Cardiac fibroblast (primary cell): ENCODE data around the gene SRC.

Experiments used
- DNase-seq, 2 donors: peaks; one replicate each; pipeline versions ENCODE4 v3.0.0 to v3.0.0-alpha.2; 2010; ENCODE audit warnings: low read depth in 2 of 2
- H3K4me3 ChIP-seq, 2 donors: replicated peaks in 1 of 2; 1 replicate in 1 of 2; 2 replicates in 1 of 2; pipeline ENCODE4 v1.5.1; 2011; ENCODE audit warnings: low read depth in 2 of 2, low read length in 2 of 2, mild to moderate bottlenecking in 2 of 2, moderate library complexity in 1 of 2
- TF ChIP-seq, protein P1 (sequence below): IDR thresholded peaks from one replicate; pipeline ENCODE4 v1.5.1; 2011; ENCODE audit warnings: low read depth, mild to moderate bottlenecking, low read length, inconsistent platforms

Gene SRC

DNA sequence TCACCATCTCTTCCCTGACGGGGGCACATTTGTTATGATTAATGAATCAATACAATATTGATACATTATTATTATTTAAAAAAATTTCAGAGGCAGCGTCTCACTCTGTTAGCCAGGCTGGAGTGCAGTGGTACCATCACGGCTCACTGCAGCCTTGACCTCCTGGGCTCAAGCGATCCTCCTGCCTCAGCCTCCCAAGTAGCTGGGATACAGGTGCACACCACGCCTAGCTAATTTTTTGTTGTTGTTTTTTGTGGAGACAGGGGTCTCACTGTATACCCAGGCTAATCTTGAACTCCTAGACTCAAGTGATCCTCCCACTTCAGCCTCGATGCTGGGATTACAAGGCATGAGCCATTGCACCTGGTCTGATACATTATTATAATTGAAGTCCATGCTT, 4.9 kb upstream of the SRC start:
- no peak for DNase-seq
- no peak overlapping the region for H3K4me3 ChIP-seq
- TF ChIP-seq, protein P1, sequence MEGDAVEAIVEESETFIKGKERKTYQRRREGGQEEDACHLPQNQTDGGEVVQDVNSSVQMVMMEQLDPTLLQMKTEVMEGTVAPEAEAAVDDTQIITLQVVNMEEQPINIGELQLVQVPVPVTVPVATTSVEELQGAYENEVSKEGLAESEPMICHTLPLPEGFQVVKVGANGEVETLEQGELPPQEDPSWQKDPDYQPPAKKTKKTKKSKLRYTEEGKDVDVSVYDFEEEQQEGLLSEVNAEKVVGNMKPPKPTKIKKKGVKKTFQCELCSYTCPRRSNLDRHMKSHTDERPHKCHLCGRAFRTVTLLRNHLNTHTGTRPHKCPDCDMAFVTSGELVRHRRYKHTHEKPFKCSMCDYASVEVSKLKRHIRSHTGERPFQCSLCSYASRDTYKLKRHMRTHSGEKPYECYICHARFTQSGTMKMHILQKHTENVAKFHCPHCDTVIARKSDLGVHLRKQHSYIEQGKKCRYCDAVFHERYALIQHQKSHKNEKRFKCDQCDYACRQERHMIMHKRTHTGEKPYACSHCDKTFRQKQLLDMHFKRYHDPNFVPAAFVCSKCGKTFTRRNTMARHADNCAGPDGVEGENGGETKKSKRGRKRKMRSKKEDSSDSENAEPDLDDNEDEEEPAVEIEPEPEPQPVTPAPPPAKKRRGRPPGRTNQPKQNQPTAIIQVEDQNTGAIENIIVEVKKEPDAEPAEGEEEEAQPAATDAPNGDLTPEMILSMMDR: no peak

DNA sequence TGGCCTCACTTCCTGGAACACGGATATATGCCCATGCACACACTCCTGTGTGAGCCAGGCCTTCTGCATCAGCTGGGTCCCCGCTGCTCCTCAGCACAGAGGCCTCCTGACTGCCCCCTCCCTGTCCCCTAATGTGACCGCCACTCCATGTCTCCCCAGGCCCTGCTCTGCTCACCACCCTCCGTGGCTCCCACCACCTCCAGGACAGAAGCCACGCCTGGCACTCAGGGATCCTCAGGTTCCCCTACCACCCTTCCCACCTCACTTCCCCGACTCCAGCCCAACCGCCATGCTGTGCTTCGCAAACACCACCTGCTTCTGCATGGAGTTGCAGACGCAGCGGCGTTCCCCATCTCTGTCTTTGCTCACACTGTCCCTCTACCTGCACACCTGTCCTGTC, 4.3 kb upstream of the SRC start:
- no peak overlapping the region for H3K4me3 ChIP-seq
- TF ChIP-seq, protein P1: no peak
- DNase-seq: no peak

DNA sequence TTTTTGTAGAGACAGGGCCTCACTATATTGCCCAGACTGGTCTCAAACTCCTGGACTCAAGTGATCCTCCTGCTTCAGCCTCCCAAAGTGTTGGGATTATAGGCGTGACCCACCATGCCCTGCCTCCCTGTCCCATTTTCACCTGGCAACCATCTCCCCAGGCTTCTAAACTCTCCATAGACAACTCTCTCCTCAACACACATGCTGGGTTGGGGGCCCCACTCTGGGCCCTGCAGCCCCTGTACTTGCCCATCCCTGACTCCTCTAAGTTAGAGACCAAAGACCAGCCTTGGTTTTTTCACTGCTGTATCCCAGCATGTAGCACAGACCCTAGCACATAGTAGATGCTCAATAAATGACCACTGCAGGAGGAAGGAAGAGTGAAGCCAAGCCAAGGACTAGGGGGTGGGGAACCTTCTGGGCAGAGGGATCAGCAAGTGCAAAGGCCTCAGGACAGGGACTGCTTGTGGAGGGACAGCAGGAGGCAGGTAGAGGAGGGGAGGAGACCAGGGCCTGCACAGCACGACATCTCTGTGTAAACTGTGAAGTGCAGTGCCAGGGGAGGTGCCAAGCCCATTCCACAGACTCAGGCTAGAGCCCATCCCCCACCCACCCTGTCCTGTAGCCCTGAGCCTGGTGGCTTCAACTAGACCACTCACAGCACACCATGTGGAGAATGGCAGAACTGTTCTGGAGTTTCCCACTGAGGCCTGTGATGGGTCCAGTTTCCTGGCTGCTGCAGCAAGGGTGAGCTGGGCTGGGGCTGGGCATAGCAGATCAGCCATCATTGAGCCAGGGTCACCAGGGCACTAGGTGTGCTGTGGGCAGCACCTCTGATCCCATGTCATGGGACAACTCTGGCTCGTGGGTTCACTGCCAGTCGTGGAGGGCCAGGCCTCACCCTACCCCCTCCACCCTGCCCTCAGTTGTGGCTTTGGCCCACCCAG, 3.4 kb upstream of the SRC start:
- no peak overlapping the region for H3K4me3 ChIP-seq
- no peak for DNase-seq
- TF ChIP-seq, protein P1: no peak

DNA sequence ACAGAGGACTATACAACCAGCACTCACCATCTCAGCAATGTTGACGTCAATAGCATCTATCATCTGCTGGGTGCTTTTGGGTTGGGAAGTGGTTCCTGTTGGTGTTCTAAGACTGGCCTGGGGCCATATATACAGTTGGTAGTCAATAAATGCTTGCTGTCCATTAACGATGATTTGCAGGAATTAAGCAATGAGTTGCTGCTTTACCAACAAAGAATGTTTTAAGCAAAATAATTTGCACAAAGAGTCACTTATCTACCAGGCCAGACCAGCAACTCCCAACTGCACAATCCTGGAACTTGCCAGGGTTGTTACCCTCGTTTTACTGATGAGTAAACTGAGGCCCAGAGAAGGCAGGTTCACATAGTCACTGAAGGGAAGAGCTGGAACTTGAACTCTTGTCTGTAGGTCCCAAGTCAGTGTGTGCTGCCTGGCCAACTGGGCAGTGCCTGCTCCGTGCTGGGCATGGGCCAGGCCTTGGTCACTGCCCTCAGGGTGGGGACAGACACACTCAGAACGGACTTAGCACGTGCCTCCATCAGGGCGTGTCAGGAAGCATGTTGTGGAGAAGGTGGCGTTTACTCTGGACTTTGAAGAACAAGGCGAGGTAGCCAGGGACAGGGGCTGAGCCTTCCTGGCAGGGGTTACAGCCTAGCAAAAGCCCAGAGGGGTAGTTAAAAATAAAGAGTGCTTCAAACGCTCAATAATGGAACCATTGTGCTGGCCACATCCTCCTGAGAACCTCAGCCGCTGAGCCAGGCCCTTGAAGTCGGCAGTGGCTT, 2.5 kb upstream of the SRC start:
- H3K4me3 ChIP-seq: no peak overlapping the region
- no peak for DNase-seq
- TF ChIP-seq, protein P1: no peak

DNA sequence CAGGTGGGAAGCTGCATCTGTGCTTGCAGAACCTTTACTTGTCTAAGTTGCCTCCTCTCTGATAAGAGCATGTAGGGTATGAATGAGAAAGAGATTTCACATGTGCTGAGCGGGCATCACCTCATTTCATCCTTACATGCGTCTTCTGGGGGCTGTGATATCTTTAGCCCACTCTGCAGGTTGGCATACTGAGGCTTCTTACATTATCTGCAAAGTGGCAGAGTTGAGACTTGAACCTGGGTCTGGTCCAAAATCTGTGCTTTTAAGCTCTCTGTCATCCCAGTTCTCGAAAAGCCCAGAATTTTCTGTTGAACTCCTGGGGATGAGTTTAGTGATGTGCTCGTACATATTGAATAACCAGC, 2.0 kb upstream of the SRC start:
- TF ChIP-seq, protein P1: no peak
- no peak overlapping the region for H3K4me3 ChIP-seq
- DNase-seq: no peak

DNA sequence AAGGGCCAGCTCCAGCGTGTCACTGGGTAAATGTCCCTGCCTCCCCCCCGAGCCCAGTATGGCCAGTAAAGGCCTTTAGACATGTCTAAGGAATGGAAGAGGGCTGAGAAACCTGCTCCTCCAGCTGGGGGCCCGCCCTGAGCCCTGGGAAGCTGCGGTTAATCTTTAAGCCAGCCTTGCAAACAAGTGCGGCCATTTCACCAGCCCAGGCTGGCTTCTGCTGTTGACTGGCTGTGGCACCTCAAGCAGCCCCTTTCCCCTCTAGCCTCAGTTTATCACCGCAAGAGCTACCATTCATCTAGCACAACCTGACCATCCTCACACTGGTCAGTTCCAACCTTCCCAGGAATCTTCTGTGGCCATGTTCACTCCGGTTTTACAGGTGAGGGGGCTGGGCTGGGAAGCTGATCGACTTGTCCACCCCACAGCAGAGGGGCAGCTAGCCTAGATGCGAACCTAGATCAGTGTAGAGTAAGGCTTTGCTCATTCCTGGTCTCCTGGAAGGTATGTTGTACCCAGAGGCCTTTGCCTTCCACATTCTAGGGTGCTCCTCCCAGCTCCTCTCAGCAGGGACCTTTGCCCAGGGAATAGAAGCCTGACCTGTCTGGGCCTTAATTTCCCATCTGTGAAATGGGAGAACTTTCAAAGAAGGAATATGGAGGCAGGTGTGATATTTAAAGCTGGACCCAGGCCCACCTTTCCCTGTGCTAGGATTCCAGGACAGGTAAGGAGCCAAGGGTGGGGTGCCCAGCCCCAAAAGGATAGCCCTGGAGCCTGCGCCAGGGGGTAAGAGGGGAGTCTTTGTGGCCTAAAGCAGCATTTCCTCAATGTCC, 1.2 kb upstream of the SRC start:
- no peak for DNase-seq
- TF ChIP-seq, protein P1: no peak
- H3K4me3 ChIP-seq: no peak overlapping the region
